Measurements from ENCODE around the gene ZBTB7C. TPM values are rescaled to one million over a fixed set of nuclear protein-coding genes. Genes with fewer than 3 reads are reported as not detected.

The ZBTB7C gene
- total and polyA plus RNA-seq, 9 of the 15 experiments (the other 6 are each of a cell fraction or from before 2014, with no cell fraction given), result not detected

GRCh38 chr18:48132797-48133655, 276.2 kb downstream of the ZBTB7C start (continued):
- no peak for TF ChIP-seq REST (IDR thresholded peaks at IDR 0.05; ENCODE audit: borderline replicate concordance)
- TF ChIP-seq REST (CRISPR knock-in tag; IDR thresholded peaks at IDR 0.05; ENCODE audit: low read depth), result no peak
- no peak for TF ChIP-seq BCOR (IDR thresholded peaks at IDR 0.05)
- TF ChIP-seq KAT2B (IDR thresholded peaks at IDR 0.05; ENCODE audit: low read depth, low read length), result no peak
- TF ChIP-seq ARID1B (IDR thresholded peaks at IDR 0.05), result no peak
- TF ChIP-seq NKRF (IDR thresholded peaks at IDR 0.05; ENCODE audit: borderline replicate concordance), result no peak
- no peak for TF ChIP-seq ZZZ3 (IDR thresholded peaks at IDR 0.05)

Measured in K562 (cell line).